Small intestine (tissue), 7 donors: Measurements from ENCODE around the gene PAX7. TPM values are rescaled to one million over a fixed set of nuclear protein-coding genes. Genes with fewer than 3 reads are reported as not detected.

Experiments
- DNase-seq, 2 donors: peaks; one replicate each; pipeline versions ENCODE4 v3.0.0 to v3.0.0-alpha.2; 2013
- FAIRE-seq: peaks from 2 replicates; lab custom pipeline; 2012; peaks lifted over from hg19 to GRCh38; lab: Jason Lieb, UNC
- H3K27ac ChIP-seq, 3 donors: one replicate each; pipeline ENCODE4 v1.5.1; 2013; ENCODE audit warnings: low read length in 2 of 3, mild to moderate bottlenecking in 2 of 3, control low read depth in 1 of 3, inconsistent platforms in 1 of 3, low read depth in 1 of 3, moderate library complexity in 1 of 3
- H3K27me3 ChIP-seq, 3 donors: one replicate each; pipeline ENCODE4 v1.6.1; 2013; ENCODE audit warnings: low read length in 3 of 3, inconsistent platforms in 1 of 3; ENCODE audit not compliant: control insufficient read depth in 3 of 3, insufficient read depth in 3 of 3
- H3K36me3 ChIP-seq, 3 donors: one replicate each; pipeline ENCODE4 v1.6.1; 2013; ENCODE audit warnings: low read length in 3 of 3, inconsistent platforms in 1 of 3, low read depth in 1 of 3, mild to moderate bottlenecking in 1 of 3, moderate library complexity in 1 of 3; ENCODE audit not compliant: control insufficient read depth in 3 of 3, insufficient read depth in 2 of 3
- H3K4me1 ChIP-seq, 3 donors: one replicate each; pipeline ENCODE4 v1.6.1; 2013; ENCODE audit warnings: low read length in 2 of 3, inconsistent platforms in 1 of 3, low read depth in 1 of 3, mild to moderate bottlenecking in 1 of 3, moderate library complexity in 1 of 3; ENCODE audit not compliant: control insufficient read depth in 3 of 3, insufficient read depth in 2 of 3
- H3K4me3 ChIP-seq, 3 donors: one replicate each; pipeline ENCODE4 v1.5.1; 2013; ENCODE audit warnings: low read length in 3 of 3, control low read depth in 1 of 3, inconsistent platforms in 1 of 3, low read depth in 1 of 3, mild to moderate bottlenecking in 1 of 3, moderate library complexity in 1 of 3
- H3K9me3 ChIP-seq, 2 donors: one replicate each; pipeline ENCODE4 v1.6.1; 2013; ENCODE audit warnings: low read depth in 1 of 2, low read length in 1 of 2; ENCODE audit not compliant: control insufficient read depth in 2 of 2, insufficient read depth in 1 of 2
- WGBS, 3 donors: extraction: QIAGEN DNeasy Blood & Tissue Kit; methylation state at CpG; one replicate each; pipeline ENCODE4 v1.1.7; 2013; 5-methylcytosine and 5-hydroxymethylcytosine counted together
- polyA plus RNA-seq, 4 donors: library from polyadenylated mRNA; stranded (reverse) in 3 of 4; unstranded in 1 of 4; fragments of 200-250 nt in 3 of 4; fragments of 120-200 nt in 1 of 4; gene quantifications; one replicate each; pipeline versions ENCODE4 v1.2.1 to v1.2.3, GENCODE V29; 2013
- donor health status: healthy with polysubstance abuse.
- donor health status: control.
- donor health status: control.
- donor health status: Bipolar disorder and iron deficiency.
- donor health status: healthy.

Gene PAX7
- polyA plus RNA-seq, 4 donors: 0.01 to 0.15 TPM; not detected in 2

DNA sequence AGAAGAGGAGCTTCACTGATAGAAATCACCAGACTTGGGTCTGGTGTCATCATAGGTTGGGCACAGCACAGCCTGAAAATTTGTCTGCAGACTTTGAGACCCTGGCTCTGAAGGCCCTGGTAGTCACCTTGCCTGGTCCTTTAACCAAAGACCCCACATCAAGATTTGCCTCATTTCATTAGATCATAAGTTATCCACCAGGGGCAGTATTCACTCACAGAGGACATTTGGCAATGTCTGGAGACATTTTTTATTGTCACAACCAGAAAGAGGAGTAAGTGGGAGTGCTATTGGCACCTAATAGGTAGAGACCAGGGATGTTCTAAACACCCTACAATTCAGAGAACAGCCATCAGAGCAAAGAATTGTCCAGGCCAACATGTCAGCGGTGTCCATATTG is 22.1 kb upstream of the PAX7 start:
- FAIRE-seq (no peak), DNase-seq (no peak)
- Histone ChIP-seq H3K4me3 (no peak overlapping the region), H3K4me1 (no peaks in the 10 kb centered on the region), H3K27ac (no peak overlapping the region), H3K27me3 (peaks cover 0 to 15% (median 8%) of the 10 kb centered on the region in 3 donors), H3K9me3 (no peaks in the 10 kb centered on the region), H3K36me3 (no peaks in the 10 kb centered on the region)
- 86 to 95% (median 93%) methylated on average over 1 of the region's 1 CpG for WGBS, 3 donors

DNA sequence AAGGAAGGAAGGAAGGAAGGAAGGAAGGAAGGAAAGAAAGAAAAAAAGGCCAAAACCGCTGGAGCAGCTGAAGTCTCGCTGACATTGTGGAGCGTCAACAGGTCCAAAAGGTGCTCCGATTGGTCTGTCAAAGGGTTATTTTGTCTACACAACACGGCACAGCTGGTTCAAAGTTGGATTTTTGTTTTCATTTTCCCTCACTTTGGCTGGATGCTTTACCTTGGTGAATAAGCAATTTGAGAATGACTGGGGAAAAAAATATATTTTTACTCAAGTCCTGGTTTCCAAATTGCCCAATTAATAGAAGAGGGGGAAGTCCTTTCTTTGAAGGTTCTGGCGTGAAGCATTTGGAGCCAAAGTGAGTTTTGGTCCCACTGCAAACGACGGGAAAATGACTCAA is 19.3 kb upstream of the PAX7 start:
- no peaks in the 10 kb centered on the region for H3K9me3 ChIP-seq
- H3K36me3 ChIP-seq: no peaks in the 10 kb centered on the region
- H3K27ac ChIP-seq: no peak overlapping the region
- no peak for DNase-seq
- H3K27me3 ChIP-seq: peaks cover 0 to 15% (median 14%) of the 10 kb centered on the region in 3 donors
- no peak overlapping the region for H3K4me3 ChIP-seq
- WGBS, 3 donors: 50 to 70% (median 59%) methylated on average over 8 of the region's 8 CpGs
- FAIRE-seq: no peak
- no peaks in the 10 kb centered on the region for H3K4me1 ChIP-seq

DNA sequence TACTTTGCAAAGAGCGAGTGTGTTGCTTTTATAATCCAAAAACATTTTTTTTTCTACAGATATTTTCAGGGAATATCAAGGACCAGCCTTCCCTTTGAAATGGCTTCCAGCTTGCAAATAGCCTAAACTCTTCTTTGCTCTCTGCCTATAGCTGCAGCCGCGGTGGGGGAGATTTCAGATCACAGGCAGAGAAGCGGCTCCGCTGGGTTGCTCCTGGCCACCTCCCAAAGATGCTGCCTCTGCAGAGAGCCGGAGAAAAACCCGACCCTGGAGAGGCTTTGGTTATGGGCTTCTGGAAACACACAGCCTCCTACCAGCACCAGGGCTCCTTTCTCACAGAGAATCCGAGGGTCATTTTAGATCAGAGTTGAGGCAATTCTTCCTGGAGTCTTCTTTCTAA is 18.6 kb upstream of the PAX7 start:
- H3K27me3 ChIP-seq: peaks cover 0 to 16% (median 15%) of the 10 kb centered on the region in 3 donors
- H3K9me3 ChIP-seq: no peaks in the 10 kb centered on the region
- H3K27ac ChIP-seq: no peak overlapping the region
- H3K36me3 ChIP-seq: no peaks in the 10 kb centered on the region
- no peaks in the 10 kb centered on the region for H3K4me1 ChIP-seq
- no peak overlapping the region for H3K4me3 ChIP-seq
- FAIRE-seq: no peak
- no peak for DNase-seq
- 24 to 34% (median 24%) methylated on average over 8 of the region's 8 CpGs for WGBS, 3 donors

DNA sequence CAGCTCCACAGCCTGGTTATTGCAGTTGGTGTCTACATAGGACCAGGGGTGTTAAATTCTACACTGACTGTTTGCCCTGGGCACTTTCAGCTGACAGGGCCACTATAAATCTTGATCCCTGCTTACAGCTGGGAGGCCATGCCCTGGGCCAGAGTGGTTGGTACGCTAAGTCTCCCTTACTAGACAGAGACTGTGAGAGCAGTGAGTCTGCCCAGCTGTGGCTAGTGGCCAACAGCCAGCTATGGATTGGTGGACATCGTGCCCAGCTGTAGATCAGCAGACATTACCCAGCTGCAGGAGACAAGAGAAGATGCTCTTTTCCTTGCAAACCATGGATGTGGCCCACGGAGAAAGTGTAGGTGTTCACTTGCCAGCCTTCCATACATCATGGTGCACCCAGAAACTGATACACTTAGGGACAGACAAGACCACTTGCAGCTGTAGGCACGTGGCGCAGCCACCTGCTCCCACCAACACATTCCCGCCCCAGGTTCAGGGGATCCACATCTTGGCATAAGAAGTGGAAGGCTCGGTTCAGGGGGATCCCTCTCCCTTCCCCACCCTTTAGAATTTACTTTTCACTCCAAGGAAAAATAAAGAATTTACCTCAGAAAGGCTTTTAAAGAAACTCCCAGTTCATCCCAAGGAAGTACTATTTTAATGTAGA is 16.4 kb upstream of the PAX7 start:
- Histone ChIP-seq H3K27ac (no peak overlapping the region), H3K27me3 (peaks cover 0 to 17% (median 12%) of the 10 kb centered on the region in 3 donors), H3K4me3 (no peak overlapping the region), H3K36me3 (no peaks in the 10 kb centered on the region), H3K9me3 (no peaks in the 10 kb centered on the region), H3K4me1 (no peaks in the 10 kb centered on the region)
- no peak for FAIRE-seq
- no peak for DNase-seq
- WGBS, 3 donors: 61 to 68% (median 67%) methylated on average over 7 of the region's 7 CpGs

DNA sequence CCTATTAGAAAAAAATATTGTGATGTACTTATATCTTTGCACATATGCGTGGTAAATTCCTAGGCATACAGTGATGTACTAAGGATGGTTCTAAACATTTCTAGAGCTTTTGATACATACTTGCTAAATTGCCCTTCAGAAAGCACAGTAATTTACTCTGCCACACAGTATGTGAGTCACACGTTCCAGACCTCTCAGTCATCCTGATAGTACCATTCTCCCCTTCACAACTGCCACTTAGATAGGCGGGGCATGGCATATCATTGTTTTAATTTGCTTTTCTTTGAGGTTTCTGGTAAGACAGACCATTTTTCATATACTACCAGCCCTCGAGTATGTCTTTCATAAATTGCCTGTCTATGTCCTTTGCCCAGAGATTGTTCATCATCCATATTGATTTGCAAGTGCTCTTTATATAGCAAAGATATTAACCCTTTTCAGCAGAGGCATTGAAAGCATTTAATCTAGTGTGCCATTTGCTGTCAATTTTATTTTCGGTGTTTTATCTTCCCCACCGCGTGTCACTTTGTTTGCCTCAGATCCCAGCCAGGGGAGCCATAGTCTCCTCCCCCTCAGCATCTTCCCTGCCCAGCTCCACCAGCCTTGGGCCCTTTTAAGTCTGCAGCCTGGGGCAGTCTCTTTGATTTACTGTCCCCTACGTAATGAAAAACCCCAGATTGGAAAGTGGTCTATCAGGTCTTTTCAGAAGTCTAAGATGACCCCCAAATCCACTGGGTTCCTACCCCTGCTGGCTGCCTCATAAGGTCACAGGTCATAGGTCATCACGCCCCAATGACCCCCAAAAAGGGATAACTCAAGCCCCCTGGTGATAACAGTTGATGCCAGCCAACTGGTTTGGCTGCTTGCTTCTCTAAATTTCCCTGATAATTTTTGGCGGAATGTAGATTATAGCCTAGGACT is 11.8 kb upstream of the PAX7 start:
- H3K4me3 ChIP-seq: no peak overlapping the region
- FAIRE-seq: no peak
- no peaks in the 10 kb centered on the region for H3K36me3 ChIP-seq
- no peaks in the 10 kb centered on the region for H3K4me1 ChIP-seq
- peaks cover 0 to 13% (median 5%) of the 10 kb centered on the region in 3 donors for H3K27me3 ChIP-seq
- 44 to 53% (median 52%) methylated on average over 10 of the region's 10 CpGs for WGBS, 3 donors
- no peak for DNase-seq
- no peaks in the 10 kb centered on the region for H3K9me3 ChIP-seq
- H3K27ac ChIP-seq: no peak overlapping the region

DNA sequence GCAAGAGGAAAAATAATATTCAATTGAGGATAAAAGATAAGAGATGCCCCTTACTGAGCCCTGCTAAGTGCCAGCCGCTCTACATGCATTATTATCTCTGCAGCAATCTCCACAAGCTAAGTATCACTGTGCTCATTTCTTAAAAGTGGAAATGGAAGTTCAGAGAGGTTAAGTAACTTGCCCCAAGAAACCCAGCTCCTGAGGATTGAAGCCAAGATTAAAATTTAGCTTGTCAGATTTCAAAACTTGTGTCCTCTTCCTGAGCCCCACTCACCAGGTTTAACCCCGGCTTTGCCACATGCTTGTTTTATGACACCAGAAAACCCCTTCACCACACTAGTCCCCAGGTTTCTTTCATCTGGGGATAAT is 11.2 kb upstream of the PAX7 start:
- Histone ChIP-seq H3K36me3 (no peaks in the 10 kb centered on the region), H3K27ac (no peak overlapping the region), H3K27me3 (peaks cover 0 to 10% (median 6%) of the 10 kb centered on the region in 3 donors), H3K4me3 (no peak overlapping the region), H3K9me3 (no peaks in the 10 kb centered on the region), H3K4me1 (no peaks in the 10 kb centered on the region)
- FAIRE-seq: no peak
- WGBS, 3 donors: 66 to 71% (median 70%) methylated on average over 2 of the region's 2 CpGs
- no peak for DNase-seq

DNA sequence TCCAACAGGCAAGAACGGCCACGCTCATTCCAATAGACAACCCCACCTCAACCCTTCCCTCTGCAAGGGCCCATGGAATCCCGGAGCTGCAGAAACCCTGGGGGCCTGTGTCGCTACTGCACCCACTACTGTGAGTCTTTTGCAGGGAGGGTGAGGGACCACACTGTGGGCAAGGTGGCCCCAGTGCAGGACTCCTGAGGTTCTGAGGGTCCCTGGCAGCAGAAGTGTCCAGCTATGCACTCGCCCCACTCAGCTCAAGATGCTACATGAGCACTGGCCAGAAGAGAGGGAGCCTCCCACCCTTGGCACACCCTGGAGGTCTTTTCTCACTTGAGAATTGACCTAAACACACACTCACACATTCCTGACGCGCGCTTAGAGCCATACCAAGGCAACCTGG is 2.1 kb upstream of the PAX7 start:
- 59 to 64% (median 62%) methylated on average over 8 of the region's 8 CpGs for WGBS, 3 donors
- H3K9me3 ChIP-seq: no peaks in the 10 kb centered on the region
- peaks cover 12 to 83% (median 52%) of the 10 kb centered on the region in 3 donors for H3K27me3 ChIP-seq
- H3K27ac ChIP-seq: no peak overlapping the region
- no peak for DNase-seq
- H3K4me3 ChIP-seq: no peak overlapping the region
- H3K4me1 ChIP-seq: no peaks in the 10 kb centered on the region
- H3K36me3 ChIP-seq: no peaks in the 10 kb centered on the region
- no peak for FAIRE-seq

DNA sequence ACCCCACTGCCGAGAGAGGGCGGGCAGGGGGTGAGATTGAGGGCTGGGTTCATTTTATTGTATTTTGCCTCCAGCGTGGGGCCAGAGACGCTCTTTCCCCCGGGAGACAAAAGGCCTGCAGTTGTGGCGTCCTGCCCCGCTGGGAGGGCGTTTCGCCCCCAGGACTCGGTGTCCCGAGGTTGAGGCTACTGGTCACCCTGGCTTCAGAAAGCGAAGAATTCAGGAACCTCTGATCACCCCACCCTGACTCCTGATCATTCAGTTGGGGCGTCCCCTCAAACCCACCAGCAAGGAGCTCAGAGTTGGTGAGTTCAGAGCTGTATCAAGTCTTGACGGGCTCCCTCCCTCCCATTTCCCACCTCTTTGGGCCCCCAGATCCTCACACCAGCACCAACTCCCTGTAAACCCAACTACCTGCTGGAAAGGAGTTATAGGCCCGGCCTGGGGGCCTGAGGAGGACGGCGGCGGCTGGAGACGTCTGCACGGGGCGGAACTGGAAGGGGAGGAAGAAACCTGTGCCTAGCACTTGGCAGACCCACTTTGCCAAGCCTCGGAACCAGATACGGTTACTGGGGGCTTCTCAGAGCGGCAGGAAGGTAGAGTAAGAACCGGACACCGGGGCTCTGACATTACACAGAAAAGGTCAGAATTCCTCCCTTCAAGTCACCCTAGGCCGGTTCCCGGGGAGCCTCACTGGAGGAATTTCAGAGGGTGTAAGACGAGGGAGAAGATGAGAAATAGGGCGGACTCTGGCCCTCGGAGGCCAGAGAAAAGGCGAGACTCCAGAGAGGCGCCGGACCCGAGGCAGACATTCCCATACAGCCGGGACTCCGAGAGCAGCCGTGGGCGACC is 761 bp upstream of the PAX7 start:
- H3K27ac ChIP-seq: no peak overlapping the region
- H3K4me3 ChIP-seq: no peak overlapping the region
- FAIRE-seq: no peak
- no peaks in the 10 kb centered on the region for H3K4me1 ChIP-seq
- no peak for DNase-seq
- no peaks in the 10 kb centered on the region for H3K9me3 ChIP-seq
- WGBS, 3 donors: 6 to 11% (median 11%) methylated on average over 39 of the region's 39 CpGs
- peaks cover 12 to 90% (median 58%) of the 10 kb centered on the region in 3 donors for H3K27me3 ChIP-seq
- H3K36me3 ChIP-seq: no peaks in the 10 kb centered on the region
